Sigmoid colon (tissue), 4 donors: ENCODE data around the gene RCN1.

Source experiments
- EP300 ChIP-seq, 4 donors: sonication (generic); formaldehyde crosslinking; IDR thresholded peaks; one replicate each; pipeline ENCODE4 v1.6.1; 2017; ENCODE audit warnings: antibody characterized with exemption in 4 of 4
- POLR2A ChIP-seq, 2 donors: fragments of 450-650 bp; IDR thresholded peaks; one replicate each; pipeline ENCODE4 v1.6.1; 2016; ENCODE audit warnings: antibody characterized with exemption in 2 of 2, mild to moderate bottlenecking in 2 of 2, moderate library complexity in 2 of 2
- POLR2AphosphoS5 ChIP-seq, 4 donors: sonication (generic); formaldehyde crosslinking; IDR thresholded peaks; one replicate each; pipeline ENCODE4 v1.6.1; 2017; ENCODE audit warnings: antibody characterized with exemption in 4 of 4
- TF ChIP-seq, protein P1 (sequence below), 4 experiments: fragments of 450-650 bp in 3 of 4; fragments of 200-600 bp in 1 of 4; IDR thresholded peaks; one replicate each; pipeline ENCODE4 v1.5.1; 2016 to 2019; ENCODE audit warnings: antibody characterized with exemption in 4 of 4, mild to moderate bottlenecking in 3 of 4, moderate library complexity in 2 of 4

- TF ChIP-seq POLR2A (IDR thresholded peaks at IDR 0.05) (no peak), EP300 (IDR thresholded peaks at IDR 0.05) (no peak), POLR2AphosphoS5 (IDR thresholded peaks at IDR 0.05) (no peak)
- TF ChIP-seq, protein P1, sequence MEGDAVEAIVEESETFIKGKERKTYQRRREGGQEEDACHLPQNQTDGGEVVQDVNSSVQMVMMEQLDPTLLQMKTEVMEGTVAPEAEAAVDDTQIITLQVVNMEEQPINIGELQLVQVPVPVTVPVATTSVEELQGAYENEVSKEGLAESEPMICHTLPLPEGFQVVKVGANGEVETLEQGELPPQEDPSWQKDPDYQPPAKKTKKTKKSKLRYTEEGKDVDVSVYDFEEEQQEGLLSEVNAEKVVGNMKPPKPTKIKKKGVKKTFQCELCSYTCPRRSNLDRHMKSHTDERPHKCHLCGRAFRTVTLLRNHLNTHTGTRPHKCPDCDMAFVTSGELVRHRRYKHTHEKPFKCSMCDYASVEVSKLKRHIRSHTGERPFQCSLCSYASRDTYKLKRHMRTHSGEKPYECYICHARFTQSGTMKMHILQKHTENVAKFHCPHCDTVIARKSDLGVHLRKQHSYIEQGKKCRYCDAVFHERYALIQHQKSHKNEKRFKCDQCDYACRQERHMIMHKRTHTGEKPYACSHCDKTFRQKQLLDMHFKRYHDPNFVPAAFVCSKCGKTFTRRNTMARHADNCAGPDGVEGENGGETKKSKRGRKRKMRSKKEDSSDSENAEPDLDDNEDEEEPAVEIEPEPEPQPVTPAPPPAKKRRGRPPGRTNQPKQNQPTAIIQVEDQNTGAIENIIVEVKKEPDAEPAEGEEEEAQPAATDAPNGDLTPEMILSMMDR (IDR thresholded peaks at IDR 0.05), result no peak
Observed at GRCh38 chr11:32087597-32087996, 3.3 kb upstream of the RCN1 start.
